Neuron (in vitro differentiated cells): ENCODE measurements around the gene ZNF688.
"Not testable (repeated sequence)": the region's sequence is repeated elsewhere in the genome, so short reads cannot be mapped to it uniquely, and the experiment has no call there.

Source experiments
- H2AFZ ChIP-seq: one replicate; pipeline ENCODE4 v1.6.1; 2013; ENCODE audit warnings: low read depth, mild to moderate bottlenecking, inconsistent platforms, low read length, moderate library complexity
- H3K27me3 ChIP-seq: one replicate; pipeline ENCODE4 v1.6.1; 2013; ENCODE audit warnings: low read length; ENCODE audit not compliant: insufficient read depth
- H3K36me3 ChIP-seq: one replicate; pipeline ENCODE4 v1.6.1; 2013; ENCODE audit warnings: low read length; ENCODE audit not compliant: insufficient read depth
- H3K4me1 ChIP-seq: one replicate; pipeline ENCODE4 v1.6.1; 2013; ENCODE audit warnings: low read length; ENCODE audit not compliant: insufficient read depth
- H3K4me3 ChIP-seq: 2 replicates; pipeline ENCODE4 v1.5.1; 2013; ENCODE audit warnings: mild to moderate bottlenecking, low read length, moderate library complexity
- H3K9me3 ChIP-seq: one replicate; pipeline ENCODE4 v1.6.1; 2013; ENCODE audit warnings: low read length

Gene ZNF688

GRCh38 chr16:30602616-30603277, 31.2 kb upstream of the ZNF688 start:
- Histone ChIP-seq H3K4me3 (no peak overlapping the region), H2AFZ (no peak overlapping the region), H3K27me3 (no peaks in the 10 kb centered on the region), H3K9me3 (no peaks in the 10 kb centered on the region), H3K4me1 (no peaks in the 10 kb centered on the region), H3K36me3 (peaks cover 44% of the 10 kb centered on the region)

GRCh38 chr16:30601966-30602365, 30.5 kb upstream of the ZNF688 start:
- no peaks in the 10 kb centered on the region for H3K4me1 ChIP-seq
- H2AFZ ChIP-seq: no peak overlapping the region
- peaks cover 37% of the 10 kb centered on the region for H3K36me3 ChIP-seq
- H3K4me3 ChIP-seq: no peak overlapping the region
- H3K9me3 ChIP-seq: no peaks in the 10 kb centered on the region
- H3K27me3 ChIP-seq: no peaks in the 10 kb centered on the region

DNA sequence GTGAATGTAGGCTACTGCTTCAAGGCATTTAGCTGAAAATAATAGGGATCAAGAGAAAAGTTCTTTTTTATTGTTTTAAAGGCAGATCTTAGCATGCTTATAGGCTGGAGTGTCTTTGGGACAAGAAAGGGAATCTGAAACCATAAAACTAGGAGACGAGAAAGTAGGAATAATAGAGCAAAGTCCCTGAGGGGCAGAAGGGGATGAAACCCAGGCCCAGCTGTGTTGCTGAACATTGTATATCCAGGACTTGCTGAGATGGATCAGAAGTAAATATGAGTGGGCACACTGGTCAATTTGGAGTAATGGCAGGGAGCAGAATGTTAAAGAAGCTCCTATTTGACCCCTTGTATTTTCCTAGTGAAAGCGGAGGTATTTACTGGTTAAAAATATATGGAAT, 29.4 kb upstream of the ZNF688 start:
- H3K4me1 ChIP-seq: no peaks in the 10 kb centered on the region
- H3K27me3 ChIP-seq: no peaks in the 10 kb centered on the region
- H2AFZ ChIP-seq: no peak overlapping the region
- no peaks in the 10 kb centered on the region for H3K9me3 ChIP-seq
- no peak overlapping the region for H3K4me3 ChIP-seq
- H3K36me3 ChIP-seq: peaks cover 30% of the 10 kb centered on the region

DNA sequence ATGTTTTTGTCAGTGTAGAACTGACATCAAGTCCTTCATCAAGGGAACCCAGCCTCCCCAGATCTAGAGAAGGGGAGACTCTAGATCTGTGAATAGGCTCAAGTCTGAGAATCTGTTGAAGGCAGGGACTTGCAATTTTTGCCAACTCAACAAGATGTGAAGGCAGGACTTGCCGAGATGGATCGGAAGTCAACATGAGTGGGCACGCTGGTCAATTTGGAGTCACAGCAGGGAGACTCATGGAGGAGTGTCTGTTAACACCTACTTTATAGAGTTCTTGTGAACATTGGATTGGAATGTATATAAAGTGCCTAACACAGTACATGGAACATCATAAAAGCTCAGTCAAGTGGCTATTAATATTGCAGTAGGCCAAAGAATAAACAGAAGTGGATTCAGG, 28.7 kb upstream of the ZNF688 start:
- Histone ChIP-seq H3K4me1 (no peaks in the 10 kb centered on the region), H3K9me3 (no peaks in the 10 kb centered on the region), H3K27me3 (no peaks in the 10 kb centered on the region), H2AFZ (no peak overlapping the region), H3K36me3 (peaks cover 26% of the 10 kb centered on the region), H3K4me3 (no peak overlapping the region)

- Histone ChIP-seq H2AFZ (no peak overlapping the region), H3K36me3 (no peaks in the 10 kb centered on the region), H3K9me3 (no peaks in the 10 kb centered on the region), H3K27me3 (no peaks in the 10 kb centered on the region), H3K4me3 (no peak overlapping the region), H3K4me1 (no peaks in the 10 kb centered on the region)
These were observed 21.4 kb upstream of the ZNF688 start for GRCh38 chr16:30592871-30593270.

DNA sequence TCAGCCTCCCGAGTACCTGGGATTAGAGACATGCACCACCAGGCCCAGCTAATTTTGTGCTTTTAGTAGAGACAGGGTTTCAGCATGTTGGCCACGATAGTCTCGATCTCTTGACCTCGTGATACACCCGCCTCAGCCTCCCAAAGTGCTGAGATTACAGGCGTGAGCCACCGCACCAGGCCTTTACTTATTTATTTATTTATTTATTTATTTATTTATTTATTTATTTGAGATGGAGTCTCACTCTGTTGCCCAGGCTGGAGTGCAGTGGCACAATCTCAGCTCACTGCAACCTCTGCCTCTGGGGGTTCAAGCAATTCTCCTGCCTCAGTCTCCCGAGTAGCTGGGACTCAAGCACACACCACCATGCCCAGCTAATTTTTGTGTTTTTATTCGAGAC, 19.4 kb upstream of the ZNF688 start:
- H2AFZ ChIP-seq, H3K4me3 ChIP-seq, H3K36me3 ChIP-seq, H3K9me3 ChIP-seq, H3K4me1 ChIP-seq, H3K27me3 ChIP-seq: not testable (repeated sequence)

- H3K27me3 ChIP-seq, H3K4me3 ChIP-seq, H2AFZ ChIP-seq, H3K9me3 ChIP-seq, H3K36me3 ChIP-seq, H3K4me1 ChIP-seq: not testable (repeated sequence)
These were observed 18.1 kb upstream of the ZNF688 start for GRCh38 chr16:30589582-30589981.

DNA sequence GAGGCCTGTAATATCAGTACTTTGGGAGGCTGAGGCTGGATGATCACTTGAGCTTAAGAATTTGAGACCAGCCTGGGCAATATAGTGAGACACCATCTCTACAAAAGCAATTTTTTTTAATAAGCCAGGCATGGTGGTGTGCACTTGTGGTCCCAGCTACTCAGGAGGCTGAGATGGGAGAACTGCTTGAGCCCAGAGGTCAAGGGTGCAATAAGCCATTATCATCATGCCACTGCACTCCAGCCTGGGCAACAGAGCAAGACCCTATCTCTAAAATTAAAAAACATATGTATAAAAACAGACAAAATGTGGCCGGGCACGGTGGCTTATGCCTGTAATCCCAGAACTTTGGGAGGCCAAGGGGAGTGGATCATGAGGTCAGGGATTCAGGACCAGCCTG, 17.1 kb upstream of the ZNF688 start:
- H3K9me3 ChIP-seq: no peaks in the 10 kb centered on the region
- H2AFZ ChIP-seq: no peak overlapping the region
- H3K4me3 ChIP-seq: no peak overlapping the region
- no peaks in the 10 kb centered on the region for H3K36me3 ChIP-seq
- H3K27me3 ChIP-seq: no peaks in the 10 kb centered on the region
- H3K4me1 ChIP-seq: no peaks in the 10 kb centered on the region

DNA sequence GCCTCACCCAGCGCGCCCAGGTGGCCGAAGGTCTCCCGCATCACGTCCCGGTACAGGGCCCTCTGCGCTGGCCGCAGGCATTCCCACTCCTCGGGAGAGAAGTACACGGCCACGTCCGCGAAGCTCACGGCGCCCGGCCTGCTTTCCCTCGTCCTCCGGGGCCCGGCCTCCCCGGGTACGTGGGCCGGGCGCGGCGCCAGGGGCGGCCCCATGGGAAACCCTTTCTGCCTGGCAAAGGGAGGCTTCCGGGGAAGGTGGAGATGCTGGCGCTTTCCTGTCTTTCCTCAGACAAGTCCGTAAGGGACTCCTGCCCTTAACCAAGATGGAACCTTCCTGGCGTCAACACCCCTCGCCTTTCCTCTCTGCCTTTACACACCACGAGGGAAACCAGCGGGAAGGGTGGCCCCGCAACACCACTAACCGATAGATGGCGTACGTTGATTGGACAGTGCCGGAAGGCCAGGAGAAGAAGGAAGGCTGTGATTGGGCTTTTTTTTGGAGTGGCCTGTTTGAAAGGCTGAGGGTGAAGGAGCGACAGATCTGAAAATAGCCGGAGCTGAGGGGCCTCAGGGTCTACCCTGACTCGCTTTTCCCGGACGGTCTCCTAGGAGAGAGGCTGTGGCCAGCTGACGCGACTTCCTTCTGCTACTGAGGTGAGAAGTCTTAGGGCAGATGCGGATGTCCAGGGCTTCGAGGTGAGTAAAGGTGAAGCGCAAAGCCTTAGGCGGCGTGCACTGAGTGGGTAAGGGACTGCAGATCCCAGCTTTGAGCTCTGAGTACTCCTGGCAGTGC, 14.1 kb upstream of the ZNF688 start, which contains the start of gene ZNF785:
ZNF785 (minus strand) TSS at position 298 of the 792 bp plus-strand sequence; CDS start at position 212, 86 bp downstream.
- Histone ChIP-seq H3K4me1 (no peaks in the 10 kb centered on the region), H3K9me3 (no peaks in the 10 kb centered on the region), H3K27me3 (no peaks in the 10 kb centered on the region), H3K36me3 (peaks cover 16% of the 10 kb centered on the region), H3K4me3 (peak within 1 kb of the TSS; percentile 61), H2AFZ (peak within 1 kb of the TSS; percentile 63)

- H3K36me3 ChIP-seq: peaks cover 16% of the 10 kb centered on the region
- H3K9me3 ChIP-seq: no peaks in the 10 kb centered on the region
- H3K4me3 ChIP-seq: peak overlapping the region; percentile 61
- peak overlapping the region; percentile 58 for H2AFZ ChIP-seq
- H3K27me3 ChIP-seq: no peaks in the 10 kb centered on the region
- H3K4me1 ChIP-seq: no peaks in the 10 kb centered on the region
These were observed 13.5 kb upstream of the ZNF688 start for GRCh38 chr16:30585022-30585399.

DNA sequence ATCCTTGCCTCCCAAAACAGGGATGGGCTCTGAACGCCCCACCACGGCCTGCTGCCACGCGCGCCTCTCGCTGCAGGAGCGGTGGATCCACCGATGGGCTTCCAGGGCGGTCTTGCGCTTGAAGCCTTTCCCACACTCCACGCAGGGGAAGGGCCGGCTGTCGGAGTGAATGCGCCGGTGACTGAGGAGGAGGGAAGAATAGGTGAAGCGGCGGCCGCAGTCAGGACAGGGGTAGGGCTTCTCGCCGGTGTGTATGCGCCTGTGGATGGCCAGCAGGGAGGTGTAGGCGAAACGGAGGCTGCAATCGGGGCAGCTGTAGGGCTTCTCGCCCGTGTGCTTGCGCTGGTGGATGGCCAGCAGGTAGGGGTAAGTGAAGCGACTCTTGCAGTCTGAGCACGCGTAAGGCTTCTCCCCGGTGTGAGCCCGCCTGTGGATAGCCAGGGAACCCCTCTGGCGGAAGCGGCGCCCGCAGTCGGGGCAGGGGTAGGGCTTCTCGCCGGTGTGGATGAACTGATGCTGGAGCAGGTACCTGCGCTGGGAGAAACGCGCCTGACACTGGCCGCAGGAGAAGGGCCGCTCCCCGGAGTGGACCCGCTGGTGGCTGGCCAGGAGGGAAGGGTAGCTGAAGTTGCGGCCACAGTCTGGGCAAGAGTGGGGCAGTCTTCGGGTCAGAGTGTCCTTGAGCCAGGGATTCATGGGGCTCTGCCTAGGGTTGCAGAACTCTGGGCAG, 11.3 kb upstream of the ZNF688 start:
- Histone ChIP-seq H3K4me3 (no peak overlapping the region), H3K36me3 (peaks cover 16% of the 10 kb centered on the region), H2AFZ (no peak overlapping the region)

GRCh38 chr16:30581457-30581856, 9.9 kb upstream of the ZNF688 start:
- no peaks in the 10 kb centered on the region for H3K4me1 ChIP-seq
- peaks cover 20% of the 10 kb centered on the region for H3K36me3 ChIP-seq
- H3K9me3 ChIP-seq: no peaks in the 10 kb centered on the region
- no peak overlapping the region for H3K4me3 ChIP-seq
- H2AFZ ChIP-seq: no peak overlapping the region
- H3K27me3 ChIP-seq: no peaks in the 10 kb centered on the region

More for the DNA sequence above, 11.3 kb upstream of the ZNF688 start:
- Histone ChIP-seq H3K4me1 (no peaks in the 10 kb centered on the region), H3K27me3 (no peaks in the 10 kb centered on the region), H3K9me3 (no peaks in the 10 kb centered on the region)

- Histone ChIP-seq H3K36me3 (peaks cover 4% of the 10 kb centered on the region), H3K9me3 (no peaks in the 10 kb centered on the region), H3K4me3 (no peak overlapping the region), H2AFZ (no peak overlapping the region), H3K4me1 (peaks cover 16% of the 10 kb centered on the region), H3K27me3 (no peaks in the 10 kb centered on the region)
These were observed 3.2 kb upstream of the ZNF688 start for GRCh38 chr16:30574678-30575077.
